GM12878 (cell line): Measurements from ENCODE around the gene TCERG1. TPM values are rescaled to one million over a fixed set of nuclear protein-coding genes. Genes with fewer than 3 reads are reported as not detected.

Experiments
- ATAC-seq: fragments of 200-7000 bp; cut with Tn5 transposase; 3 replicates; pipeline ENCODE4 v1.9.1; 2020; ENCODE audit warnings: mild to moderate bottlenecking, moderate library complexity
- BruUV-seq: library from RNA; stranded (reverse); fragments of 400-500 nt; replicated peaks from 2 replicates; lab custom pipeline; 2021; lab: Mats Ljungman, UMichigan
- CTCF ChIA-PET: fragments of 300-600 bp; sonication (Branson Sonifier 250); formaldehyde crosslinking; extraction: SDS; loops from one replicate; lab custom pipeline; 2021; ENCODE audit warnings: inconsistent platforms; lab: Yijun Ruan, JAX
- POLR2A ChIA-PET: fragments of 350-600 bp; formaldehyde crosslinking; extraction: SDS; loops from one replicate; lab custom pipeline; 2021; ENCODE audit warnings: inconsistent platforms; lab: Charles Lee
- RAD21 ChIA-PET: fragments of 300-600 bp; sonication (Branson Sonifier 250); formaldehyde crosslinking; loops from one replicate; lab custom pipeline; 2023; ENCODE audit warnings: antibody characterized with exemption; ENCODE audit not compliant: unreplicated experiment; lab: Charles Lee
- SMC1A ChIA-PET: fragments of 300-600 bp; sonication (Branson Sonifier 250); formaldehyde crosslinking; loops from one replicate; lab custom pipeline; 2023; ENCODE audit not compliant: unreplicated experiment, uncharacterized antibody; lab: Charles Lee
- DNase-seq: peaks from one replicate; pipeline ENCODE4 v3.0.0-alpha.2; 2011; ENCODE audit warnings: low read depth, low spot score
- FAIRE-seq: peaks from 3 replicates; lab custom pipeline; 2011; peaks lifted over from hg19 to GRCh38; lab: Jason Lieb, UNC
- H2AFZ ChIP-seq: 2 replicates; pipeline ENCODE4 v1.6.0; 2011; ENCODE audit warnings: low read depth, low read length, control low read depth; ENCODE audit not compliant: control insufficient read depth
- H3K27ac ChIP-seq: 2 replicates; pipeline ENCODE4 v1.5.1; 2011; ENCODE audit warnings: control low read depth; ENCODE audit not compliant: control insufficient read depth, insufficient read depth
- H3K27me3 ChIP-seq, 2 experiments: replicated peaks in 1 of 2; 2 replicates each; pipeline versions ENCODE4 v1.6.0 to v1.6.1; 2011; ENCODE audit warnings: low read length in 1 of 2; ENCODE audit not compliant: control insufficient read depth in 2 of 2, insufficient read depth in 2 of 2
- H3K36me3 ChIP-seq, 2 experiments: 2 replicates each; pipeline ENCODE4 v1.5.1; 2011; ENCODE audit warnings: low read length in 1 of 2; ENCODE audit not compliant: control insufficient read depth in 2 of 2, insufficient read depth in 2 of 2
- H3K4me1 ChIP-seq: 2 replicates; pipeline ENCODE4 v1.6.1; 2011; ENCODE audit warnings: mild to moderate bottlenecking, low read length, moderate library complexity, mixed read lengths; ENCODE audit not compliant: control insufficient read depth, insufficient read depth
- H3K4me2 ChIP-seq: 2 replicates; pipeline ENCODE4 v1.6.0; 2011; ENCODE audit warnings: control low read depth; ENCODE audit not compliant: control insufficient read depth, insufficient read depth
- H3K4me3 ChIP-seq: fragments of 200-600 bp; sonication (generic); 2 replicates; pipeline ENCODE4 v1.5.1; 2016
- H3K79me2 ChIP-seq: 2 replicates; pipeline ENCODE4 v1.6.0; 2011; ENCODE audit warnings: low read length; ENCODE audit not compliant: control insufficient read depth, insufficient read depth
- H3K9ac ChIP-seq: 2 replicates; pipeline ENCODE4 v1.8.0; 2011; ENCODE audit warnings: low read length, control low read depth, mixed read lengths; ENCODE audit not compliant: control insufficient read depth, insufficient read depth
- H3K9me3 ChIP-seq: replicated peaks from 3 replicates; pipeline ENCODE4 v1.5.1; 2011; ENCODE audit warnings: mild to moderate bottlenecking, low read length; ENCODE audit not compliant: control insufficient read depth, insufficient read depth
- H4K20me1 ChIP-seq: 2 replicates; pipeline ENCODE4 v1.6.0; 2011; ENCODE audit not compliant: control insufficient read depth, insufficient read depth
- DPF2 ChIP-seq: fragments of 450-650 bp; IDR thresholded peaks from 2 replicates; pipeline ENCODE4 v1.6.1; 2017; ENCODE audit warnings: mild to moderate bottlenecking
- GATAD2B ChIP-seq: fragments of 450-650 bp; conservative IDR thresholded peaks from 2 replicates; pipeline ENCODE4 v1.6.1; 2017; ENCODE audit warnings: low read depth, mild to moderate bottlenecking, moderate library complexity
- HDAC6 ChIP-seq: fragments of 200-600 bp; sonication (generic); IDR thresholded peaks from one replicate; pipeline ENCODE4 v1.8.0; 2017; ENCODE audit warnings: antibody characterized with exemption; ENCODE audit not compliant: unreplicated experiment
- SMARCA5 ChIP-seq: fragments of 450-650 bp; IDR thresholded peaks from 2 replicates; pipeline ENCODE4 v1.6.1; 2017; ENCODE audit warnings: mild to moderate bottlenecking
- SREBF2 ChIP-seq: IDR thresholded peaks from 2 replicates; pipeline ENCODE4 v1.6.1; 2012; ENCODE audit warnings: mild to moderate bottlenecking, low read length
- SUZ12 ChIP-seq: fragments of 200-600 bp; sonication (generic); IDR thresholded peaks from one replicate; pipeline ENCODE4 v1.6.1; 2018; ENCODE audit warnings: antibody characterized with exemption, mild to moderate bottlenecking; ENCODE audit not compliant: unreplicated experiment
- ZBTB4 ChIP-seq: fragments of 450-650 bp; formaldehyde crosslinking; IDR thresholded peaks from 2 replicates; pipeline ENCODE4 v1.4.0; 2022; ENCODE audit warnings: mild to moderate bottlenecking, moderate library complexity
- ZNF207 ChIP-seq: fragments of 450-650 bp; IDR thresholded peaks from 2 replicates; pipeline ENCODE4 v1.6.1; 2014; ENCODE audit warnings: antibody characterized with exemption, mild to moderate bottlenecking, borderline replicate concordance
- WGBS: methylation state at CpG from one replicate; pipeline ENCODE4 v1.1.6; 2016; ENCODE audit warnings: low lambda C conversion rate; ENCODE audit not compliant: insufficient replicate concordance, insufficient coverage; ENCODE audit errors: missing lambda C conversion rate; 5-methylcytosine and 5-hydroxymethylcytosine counted together
- in situ Hi-C: fragments of 300-500 bp; cut with MboI; formaldehyde crosslinking; loops from 9 replicates; pipeline ENCODE4 v1.14.3; 2018; ENCODE audit warnings: mixed read lengths
- intact Hi-C: fragments of 100-400 bp; cut with micrococcal nuclease; formaldehyde crosslinking; loops from one replicate; pipeline ENCODE4 v1.14.2; 2022; ENCODE audit not compliant: unreplicated experiment
- polyA plus RNA-seq, 11 experiments: library from polyadenylated mRNA; depleted of rRNA in 4 of 11; unstranded in 6 of 11; stranded (reverse) in 5 of 11; fragments of >200 nt; fragmentation: Nextera tagmentation in 4 of 11; fragmentation: Illumina TruSeq in 1 of 11; extraction: Ambion mirVana in 4 of 11; extraction: Trizol in 1 of 11; gene quantifications; 1 replicate in 1 of 11; 2 replicates in 10 of 11; pipeline versions ENCODE4 v1.2.1 to v1.2.3, GENCODE V29; 2011 to 2016; ENCODE audit warnings: inconsistent platforms in 2 of 11, missing spikeins in 2 of 11, low read depth in 1 of 11
- total RNA-seq, 4 experiments: library from RNA; depleted of rRNA in 3 of 4; stranded (reverse); fragments of >200 nt in 3 of 4; fragmentation: Illumina TruSeq in 1 of 4; extraction: Trizol in 1 of 4; gene quantifications; 2 replicates each; pipeline versions ENCODE4 v1.2.1 to v1.2.3, GENCODE V29; 2013 to 2021
- TF ChIP-seq, protein P1 (sequence below): fragments of 450-650 bp; IDR thresholded peaks from 2 replicates; pipeline ENCODE4 v1.6.1; 2014; ENCODE audit warnings: mild to moderate bottlenecking

Gene TCERG1
- total and polyA plus RNA-seq, 10 of the 15 experiments (the other 5 are each of a cell fraction or from before 2014, with no cell fraction given), result 51.5 to 131 (median 91.6) TPM

DNA sequence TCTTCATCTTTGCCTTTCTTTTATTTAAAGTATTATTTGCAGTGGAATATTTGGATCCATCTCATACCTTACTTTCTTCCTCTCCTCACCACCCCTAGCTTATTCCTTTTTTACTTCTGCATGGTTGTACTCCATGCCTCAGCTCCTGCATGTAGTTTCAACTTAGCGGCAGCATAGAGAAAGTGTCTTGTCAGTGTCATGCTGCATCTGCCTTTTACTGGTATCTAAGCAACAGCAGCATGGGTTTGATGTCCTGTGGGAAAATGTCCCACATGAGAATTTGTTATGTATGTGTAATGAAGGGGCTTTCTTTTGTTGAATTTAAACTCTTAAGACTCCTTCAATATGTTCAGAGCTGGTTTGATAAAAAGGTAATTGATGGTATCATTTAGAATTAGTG lies 20.6 kb downstream of the TCERG1 start:
- Histone ChIP-seq H3K27me3 (no peaks in the 10 kb centered on the region), H3K4me1 (no peaks in the 10 kb centered on the region), H3K4me3 (no peak overlapping the region), H3K27ac (no peak overlapping the region), H3K79me2 (peaks cover 10% of the 10 kb centered on the region), H3K9ac (no peak overlapping the region), H3K4me2 (no peak overlapping the region), H2AFZ (no peak overlapping the region), H3K9me3 (no peaks in the 10 kb centered on the region), H4K20me1 (no peaks in the 10 kb centered on the region), H3K36me3 (peaks cover 8 to 44% of the 10 kb centered on the region in 2 experiments)
- in situ Hi-C loops, result loop anchor here (25.0 kb wide), 1 partner anchor 1945 kb away; no protein-coding TSS in a partner anchor
- ChIA-PET CTCF (interaction anchor here (0.8 to 2.1 kb wide), 7 partner anchors 10 to 64 kb away, joined by 3 to 8 read pairs (median 5); no protein-coding TSS in a partner anchor), RAD21 (no interaction called here), SMC1A (interaction anchor here (0.6 to 1.5 kb wide), 5 partner anchors 9 to 482 kb away, joined by 3 to 6 read pairs (median 3); no protein-coding TSS in a partner anchor), POLR2A (no interaction called here)
- DNase-seq (no peak), ATAC-seq (no peak), FAIRE-seq (no peak)
- intact Hi-C loops, result no loop called here
- no TSS peak for BruUV-seq
- TF ChIP-seq SREBF2 (no peak), SUZ12 (no peak), DPF2 (no peak), ZBTB4 (no peak), HDAC6 (no peak), SMARCA5 (no peak), GATAD2B (no peak), ZNF207 (no peak)
- TF ChIP-seq, protein P1, sequence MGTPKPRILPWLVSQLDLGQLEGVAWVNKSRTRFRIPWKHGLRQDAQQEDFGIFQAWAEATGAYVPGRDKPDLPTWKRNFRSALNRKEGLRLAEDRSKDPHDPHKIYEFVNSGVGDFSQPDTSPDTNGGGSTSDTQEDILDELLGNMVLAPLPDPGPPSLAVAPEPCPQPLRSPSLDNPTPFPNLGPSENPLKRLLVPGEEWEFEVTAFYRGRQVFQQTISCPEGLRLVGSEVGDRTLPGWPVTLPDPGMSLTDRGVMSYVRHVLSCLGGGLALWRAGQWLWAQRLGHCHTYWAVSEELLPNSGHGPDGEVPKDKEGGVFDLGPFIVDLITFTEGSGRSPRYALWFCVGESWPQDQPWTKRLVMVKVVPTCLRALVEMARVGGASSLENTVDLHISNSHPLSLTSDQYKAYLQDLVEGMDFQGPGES, result no peak
- WGBS, result 100% methylated on average over 1 of the region's 1 CpG
